Muscle of leg (tissue), 11 donors: ENCODE results near the gene MAP2K2. TPM values are rescaled to one million over a fixed set of nuclear protein-coding genes. Genes with fewer than 3 reads are reported as not detected.
"Not testable (repeated sequence)": the region's sequence is repeated elsewhere in the genome, so short reads cannot be mapped to it uniquely, and the experiment has no call there.

Experiments
- DNase-seq: peaks from one replicate; pipeline ENCODE4 v3.0.0; 2013
- H3K27ac ChIP-seq: one replicate; pipeline ENCODE4 v1.5.1; 2013; ENCODE audit warnings: mild to moderate bottlenecking, low read length, control low read depth
- H3K27me3 ChIP-seq: one replicate; pipeline ENCODE4 v1.6.1; 2013; ENCODE audit warnings: low read length; ENCODE audit not compliant: control insufficient read depth, insufficient read depth
- H3K36me3 ChIP-seq: one replicate; pipeline ENCODE4 v1.6.1; 2013; ENCODE audit warnings: low read length; ENCODE audit not compliant: control insufficient read depth, insufficient read depth
- H3K4me1 ChIP-seq: one replicate; pipeline ENCODE4 v1.6.1; 2013; ENCODE audit warnings: low read length; ENCODE audit not compliant: control insufficient read depth, insufficient read depth
- H3K4me3 ChIP-seq: one replicate; pipeline ENCODE4 v1.5.1; 2013; ENCODE audit warnings: low read length, control low read depth
- H3K9me3 ChIP-seq: replicated peaks from 2 replicates; pipeline ENCODE4 v1.6.1; 2013; ENCODE audit warnings: low read depth, low read length; ENCODE audit not compliant: control insufficient read depth
- WGBS: methylation state at CpG from one replicate; pipeline ENCODE4 v1.1.5; 2013; ENCODE audit warnings: missing lambda C conversion rate; ENCODE audit not compliant: insufficient coverage; 5-methylcytosine and 5-hydroxymethylcytosine counted together
- polyA plus RNA-seq, 8 donors: library from polyadenylated mRNA; unstranded; fragments of 120-200 nt; gene quantifications; one replicate each; pipeline versions ENCODE4 v1.2.1 to v1.2.3, GENCODE V29; 2013; ENCODE audit warnings: inconsistent platforms in 1 of 8, low replicate concordance in 1 of 8; ENCODE audit not compliant: insufficient read length in 8 of 8, insufficient read depth in 1 of 8
- total RNA-seq: library from RNA; stranded (reverse); fragments of 120-200 nt; gene quantifications from one replicate; pipeline ENCODE4 v1.2.4, GENCODE V29; 2013

MAP2K2 gene
- total and polyA plus RNA-seq, 9 donors = 97.0 to 137 (median 117) TPM

- H3K27me3 ChIP-seq = peaks cover 15% of the 10 kb centered on the region
- no peak for DNase-seq
- WGBS = 75% methylated on average over 8 of the region's 10 CpGs
- H3K4me1 ChIP-seq = no peaks in the 10 kb centered on the region
- no peak overlapping the region for H3K4me3 ChIP-seq
- no peaks in the 10 kb centered on the region for H3K9me3 ChIP-seq
- H3K27ac ChIP-seq = no peak overlapping the region
- H3K36me3 ChIP-seq = no peaks in the 10 kb centered on the region
Measured at GRCh38 chr19:4152241-4152998, 28.5 kb upstream of the MAP2K2 start.

DNA sequence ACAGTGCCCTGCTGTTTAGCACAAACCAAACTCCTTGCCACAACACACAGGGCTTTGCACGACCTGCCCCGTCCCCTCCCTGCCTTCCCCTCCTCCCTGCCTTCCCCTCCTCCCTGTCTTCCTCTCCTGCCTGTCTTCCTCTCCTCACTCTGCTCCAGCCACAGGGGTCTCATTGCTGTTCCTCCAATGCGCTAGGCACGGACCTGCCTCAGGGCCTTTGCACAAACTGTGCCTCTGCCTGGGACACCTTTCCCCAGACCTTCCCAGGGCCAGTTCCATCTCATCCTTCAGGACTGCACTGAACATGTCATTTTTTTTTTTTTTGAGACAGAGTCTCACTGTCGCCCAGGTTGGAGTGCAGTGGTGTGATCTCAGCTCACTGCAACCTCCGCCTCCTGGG, 27.7 kb upstream of the MAP2K2 start:
- no peak for DNase-seq
- H3K9me3 ChIP-seq = no peaks in the 10 kb centered on the region
- H3K27ac ChIP-seq = no peak overlapping the region
- no peaks in the 10 kb centered on the region for H3K36me3 ChIP-seq
- 42% methylated on average over 4 of the region's 6 CpGs for WGBS
- peaks cover 15% of the 10 kb centered on the region for H3K27me3 ChIP-seq
- no peaks in the 10 kb centered on the region for H3K4me1 ChIP-seq
- H3K4me3 ChIP-seq = no peak overlapping the region

GRCh38 chr19:4149518-4150288, 25.8 kb upstream of the MAP2K2 start:
- no peaks in the 10 kb centered on the region for H3K4me1 ChIP-seq
- no peaks in the 10 kb centered on the region for H3K36me3 ChIP-seq
- no peak for DNase-seq
- no peaks in the 10 kb centered on the region for H3K9me3 ChIP-seq
- 87% methylated on average over 5 of the region's 17 CpGs for WGBS
- peaks cover 20% of the 10 kb centered on the region for H3K27me3 ChIP-seq
- H3K27ac ChIP-seq = no peak overlapping the region
- H3K4me3 ChIP-seq = no peak overlapping the region

DNA sequence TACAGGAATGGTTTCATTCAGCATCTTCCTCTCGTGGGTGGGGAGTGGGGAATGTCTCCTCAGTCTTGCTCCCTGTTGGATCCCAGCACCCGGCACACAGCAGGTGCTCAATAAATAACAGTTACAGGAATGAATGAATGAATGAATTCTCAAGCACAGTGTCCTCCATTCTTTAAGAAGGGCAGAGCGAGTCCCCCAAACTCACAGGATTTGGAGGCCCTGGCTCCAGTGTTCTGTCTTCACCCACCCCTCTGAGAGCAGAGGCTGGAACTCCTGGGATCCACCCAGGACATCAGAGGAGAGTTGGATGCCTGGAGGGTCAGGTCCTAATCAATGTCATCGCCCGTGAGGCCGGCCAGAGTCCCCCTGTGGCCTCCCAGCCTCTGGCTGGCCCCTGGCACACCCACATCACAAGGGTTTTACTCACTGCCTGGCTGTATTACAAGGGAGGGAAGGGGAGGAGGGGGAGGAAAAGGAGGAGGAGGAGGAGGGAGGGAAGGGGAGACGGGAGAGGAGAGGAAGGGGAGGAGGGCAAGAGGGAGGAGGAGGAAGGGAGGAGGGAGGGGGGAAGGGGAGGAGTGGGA, 20.8 kb upstream of the MAP2K2 start:
- no peak overlapping the region for H3K27ac ChIP-seq
- peaks cover 10% of the 10 kb centered on the region for H3K27me3 ChIP-seq
- H3K36me3 ChIP-seq = no peaks in the 10 kb centered on the region
- no peak for DNase-seq
- WGBS = 0% methylated on average over 1 of the region's 7 CpGs
- no peak overlapping the region for H3K4me3 ChIP-seq
- no peaks in the 10 kb centered on the region for H3K4me1 ChIP-seq
- H3K9me3 ChIP-seq = no peaks in the 10 kb centered on the region

DNA sequence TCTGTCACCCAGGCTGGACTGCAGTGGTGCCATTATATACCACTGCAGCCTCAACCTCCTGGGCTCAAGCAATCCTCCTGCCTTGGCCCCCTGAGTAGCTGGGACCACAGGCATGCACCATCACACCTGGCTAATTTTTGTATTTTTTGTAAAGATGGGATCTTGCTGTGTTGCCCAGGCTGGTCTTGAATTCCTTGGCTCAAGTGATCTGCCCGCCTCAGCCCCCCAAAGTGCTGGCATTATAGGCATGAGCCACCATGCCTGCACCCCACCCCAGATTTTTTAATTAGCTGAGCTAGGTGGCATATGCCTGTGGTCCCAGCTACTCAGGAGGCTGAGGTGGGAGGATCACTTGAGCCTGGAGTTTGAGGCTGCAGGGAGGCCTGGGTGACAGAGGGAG, 19.0 kb upstream of the MAP2K2 start:
- WGBS = no CpG with 5 or more reads among the region's 1 CpG
- DNase-seq, H3K4me3 ChIP-seq: not testable (repeated sequence)

GRCh38 chr19:4140237-4140711, 16.4 kb upstream of the MAP2K2 start:
- Histone ChIP-seq H3K36me3 (no peaks in the 10 kb centered on the region), H3K9me3 (no peaks in the 10 kb centered on the region), H3K27ac (no peak overlapping the region), H3K27me3 (peaks cover 4% of the 10 kb centered on the region), H3K4me1 (no peaks in the 10 kb centered on the region), H3K4me3 (no peak overlapping the region)
- no CpG with 5 or more reads among the region's 12 CpGs for WGBS
- peak; percentile 48 for DNase-seq

More for the DNA sequence above, 19.0 kb upstream of the MAP2K2 start:
- H3K27me3 ChIP-seq = peaks cover 10% of the 10 kb centered on the region
- not testable (repeated sequence) for H3K27ac ChIP-seq, H3K4me1 ChIP-seq, H3K36me3 ChIP-seq, H3K9me3 ChIP-seq

DNA sequence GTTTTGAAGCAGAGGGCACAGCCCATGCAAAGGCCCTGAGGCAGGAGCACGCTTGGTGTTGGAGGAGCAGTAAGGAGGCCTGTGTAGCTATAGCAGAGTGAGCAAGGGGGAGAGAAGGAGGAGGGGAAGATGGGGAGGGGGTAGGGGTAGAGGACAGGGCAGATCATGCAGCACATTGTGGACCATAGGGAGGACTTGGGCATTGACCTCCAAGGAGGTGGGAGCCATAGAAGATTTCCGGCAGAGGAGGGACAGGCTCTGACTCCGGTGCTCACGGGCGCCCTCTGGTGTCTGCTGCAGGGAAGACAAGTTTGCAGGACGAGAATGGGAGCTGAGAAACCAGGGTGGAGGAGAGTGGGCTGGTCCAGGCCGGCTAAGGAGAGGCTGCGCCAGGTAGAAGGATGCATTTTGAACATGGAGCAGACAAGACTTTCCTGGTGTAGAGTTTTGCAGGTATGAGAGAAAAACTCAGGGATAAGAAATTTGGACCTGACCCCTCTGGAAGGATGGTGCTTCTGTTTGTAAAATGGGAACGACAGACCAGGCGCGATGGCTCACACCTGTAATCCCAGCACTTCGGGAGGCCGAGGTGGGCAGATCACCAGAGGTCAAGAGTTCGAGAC, 15.8 kb upstream of the MAP2K2 start:
- Histone ChIP-seq H3K36me3 (no peaks in the 10 kb centered on the region), H3K27me3 (peaks cover 2% of the 10 kb centered on the region), H3K4me3 (no peak overlapping the region), H3K9me3 (no peaks in the 10 kb centered on the region), H3K4me1 (no peaks in the 10 kb centered on the region), H3K27ac (no peak overlapping the region)
- peak; percentile 46 for DNase-seq
- 8% methylated on average over 8 of the region's 14 CpGs for WGBS

GRCh38 chr19:4138445-4138844, 14.5 kb upstream of the MAP2K2 start:
- Histone ChIP-seq H3K4me1 (no peaks in the 10 kb centered on the region), H3K4me3 (no peak overlapping the region), H3K9me3 (no peaks in the 10 kb centered on the region), H3K27ac (no peak overlapping the region), H3K27me3 (no peaks in the 10 kb centered on the region), H3K36me3 (no peaks in the 10 kb centered on the region)
- 77% methylated on average over 2 of the region's 5 CpGs for WGBS
- DNase-seq = no peak

- H3K27me3 ChIP-seq = no peaks in the 10 kb centered on the region
- no peak for DNase-seq
- no peaks in the 10 kb centered on the region for H3K9me3 ChIP-seq
- WGBS = 93% methylated on average over 2 of the region's 8 CpGs
- no peaks in the 10 kb centered on the region for H3K36me3 ChIP-seq
- no peak overlapping the region for H3K27ac ChIP-seq
- H3K4me1 ChIP-seq = no peaks in the 10 kb centered on the region
- no peak overlapping the region for H3K4me3 ChIP-seq
Measured at GRCh38 chr19:4136680-4137088, 12.8 kb upstream of the MAP2K2 start.

- H3K36me3 ChIP-seq, H3K9me3 ChIP-seq, H3K27me3 ChIP-seq, DNase-seq, H3K27ac ChIP-seq, H3K4me3 ChIP-seq, H3K4me1 ChIP-seq: not testable (repeated sequence)
- WGBS = 60% methylated on average over 1 of the region's 9 CpGs
Measured at GRCh38 chr19:4135386-4135785, 11.5 kb upstream of the MAP2K2 start.
